OCI-LY7 (cell line): ENCODE measurements around the gene GMPR2. TPM values are rescaled to one million over a fixed set of nuclear protein-coding genes. Genes with fewer than 3 reads are reported as not detected.

ENCODE experiments used
- BruUV-seq: library from RNA; stranded (reverse); fragments of 400-500 nt; replicated peaks from 2 replicates; lab custom pipeline; 2021; lab: Mats Ljungman, UMichigan
- CTCF ChIA-PET: fragments of 300-600 bp; sonication (Branson Sonifier 250); formaldehyde crosslinking; loops from one replicate; lab custom pipeline; 2022; ENCODE audit warnings: antibody characterized with exemption; ENCODE audit not compliant: unreplicated experiment; lab: Charles Lee
- POLR2A ChIA-PET: fragments of 300-600 bp; sonication (Branson Sonifier 250); formaldehyde crosslinking; loops from one replicate; lab custom pipeline; 2022; ENCODE audit warnings: antibody characterized with exemption; lab: Charles Lee
- DNase-seq: peaks from one replicate; pipeline ENCODE4 v3.0.0-alpha.2; 2015; ENCODE audit warnings: low spot score
- H2AFZ ChIP-seq: fragments of 200-600 bp; sonication (generic), shearing (Covaris generic); 2 replicates; pipeline ENCODE4 v1.6.1; 2014; ENCODE audit warnings: mild to moderate bottlenecking, antibody characterized with exemption, low read length, moderate library complexity
- H3K27ac ChIP-seq: fragments of 200-600 bp; sonication (generic); 2 replicates; pipeline ENCODE4 v1.5.1; 2014; ENCODE audit warnings: mixed run types, low read depth, mild to moderate bottlenecking, moderate library complexity, low read length, inconsistent platforms; ENCODE audit not compliant: poor library complexity, severe bottlenecking
- H3K36me3 ChIP-seq: fragments of 200-600 bp; sonication (generic); 2 replicates; pipeline ENCODE4 v1.6.1; 2014; ENCODE audit warnings: mild to moderate bottlenecking, antibody characterized with exemption, low read length, moderate library complexity, mixed read lengths; ENCODE audit not compliant: insufficient read depth
- H3K4me1 ChIP-seq: fragments of 200-600 bp; sonication (generic); 2 replicates; pipeline ENCODE4 v1.5.1; 2014; ENCODE audit warnings: mild to moderate bottlenecking, low read length; ENCODE audit not compliant: insufficient read depth, poor library complexity, severe bottlenecking
- H3K4me2 ChIP-seq: fragments of 200-600 bp; sonication (generic); 2 replicates; pipeline ENCODE4 v1.6.1; 2014; ENCODE audit warnings: mild to moderate bottlenecking, low read length
- H3K4me3 ChIP-seq: fragments of 200-600 bp; sonication (generic); 2 replicates; pipeline ENCODE4 v1.5.1; 2014; ENCODE audit warnings: mild to moderate bottlenecking, low read depth, low read length; ENCODE audit not compliant: poor library complexity, severe bottlenecking
- H3K79me2 ChIP-seq: fragments of 200-600 bp; sonication (generic); 2 replicates; pipeline ENCODE4 v1.6.1; 2016; ENCODE audit warnings: low read depth, mild to moderate bottlenecking, low read length, moderate library complexity, mixed read lengths; ENCODE audit not compliant: insufficient read depth
- H3K9me2 ChIP-seq: fragments of 200-600 bp; sonication (generic); 2 replicates; pipeline ENCODE4 v1.6.1; 2016; ENCODE audit warnings: mild to moderate bottlenecking, low read length, mixed read lengths; ENCODE audit not compliant: insufficient read depth
- H3K9me3 ChIP-seq: fragments of 200-600 bp; sonication (generic); 2 replicates; pipeline ENCODE4 v1.6.1; 2014; ENCODE audit warnings: mild to moderate bottlenecking, mixed run types, low read length, mixed read lengths
- H4K20me1 ChIP-seq: fragments of 200-600 bp; sonication (generic); 2 replicates; pipeline ENCODE4 v1.6.1; 2014; ENCODE audit warnings: mild to moderate bottlenecking, antibody characterized with exemption, low read length, moderate library complexity, mixed read lengths; ENCODE audit not compliant: insufficient read depth
- CTCF ChIP-seq: fragments of 200-600 bp; sonication (generic); conservative IDR thresholded peaks from 2 replicates; pipeline ENCODE4 v1.5.1; 2014; ENCODE audit warnings: mild to moderate bottlenecking, antibody characterized with exemption, low read length, moderate library complexity, mixed read lengths
- EZH2phosphoT487 ChIP-seq: fragments of 200-600 bp; sonication (generic); IDR thresholded peaks from 2 replicates; pipeline ENCODE4 v1.6.1; 2018; ENCODE audit warnings: low read depth, borderline replicate concordance, mild to moderate bottlenecking, mixed run types, antibody characterized with exemption, low read length, moderate library complexity, mixed read lengths
- intact Hi-C: fragments of 100-400 bp; cut with micrococcal nuclease; formaldehyde crosslinking; loops from one replicate; pipeline ENCODE4 v1.10.0; 2022; ENCODE audit not compliant: unreplicated experiment
- small RNA-seq: library from RNA; depleted of rRNA; stranded (forward); fragments of <200 nt; gene quantifications from one replicate; pipeline ENCODE3, GENCODE V24; 2014
- total RNA-seq, 2 experiments: library from RNA; depleted of rRNA in 1 of 2; stranded (reverse); fragments of >200 nt in 1 of 2; shearing (Covaris generic) in 1 of 2; gene quantifications; 2 replicates each; pipeline ENCODE4 v1.2.3, GENCODE V29; 2014 to 2022

GMPR2 gene
- total RNA-seq, 2 experiments from 2014 or later, result 51.4 to 62.3 TPM

- no peak overlapping the region for H3K4me3 ChIP-seq
- no TSS peak for BruUV-seq
- no peaks in the 10 kb centered on the region for H3K79me2 ChIP-seq
- TF ChIP-seq EZH2phosphoT487, result no peak
- no peak for TF ChIP-seq CTCF
- H3K4me2 ChIP-seq, result no peak overlapping the region
- intact Hi-C loops, result no loop called here
- peaks cover 20% of the 10 kb centered on the region for H3K36me3 ChIP-seq
- ChIA-PET POLR2A (no interaction called here), CTCF (no interaction called here)
- H3K27ac ChIP-seq, result no peak overlapping the region
- no peaks in the 10 kb centered on the region for H3K9me3 ChIP-seq
- H3K4me1 ChIP-seq, result no peaks in the 10 kb centered on the region
- no peaks in the 10 kb centered on the region for H4K20me1 ChIP-seq
- no peak for DNase-seq
- H3K9me2 ChIP-seq, result no peaks in the 10 kb centered on the region
- no peak overlapping the region for H2AFZ ChIP-seq
Measured at GRCh38 chr14:24286996-24287395, 54.3 kb downstream of the GMPR2 start.

Small RNA genes lying within 50 kb of the gene (small RNA-seq; reads per million reads assigned to genes)
- not detected for gene AL136295.4
- gene CHMP4A, result not detected
- gene MDP1, result not detected

Other genes starting within 250 kb of the GMPR2 start
Only the 30 nearest of the 34 such genes appear.
- 0.03 and 0.32 TPM in 2 replicates for gene CARMIL3, start 180.9 kb upstream of the GMPR2 start, total RNA-seq (2014; rRNA removed; shearing (Covaris generic))
- 0.21 TPM in 1 of 2 replicates, not detected in the other for gene CARMIL3, start 180.9 kb upstream of the GMPR2 start, total RNA-seq (2022)
- gene CPNE6, start 161.4 kb upstream of the GMPR2 start, total RNA-seq (2014; rRNA removed; shearing (Covaris generic)), result 0.10 TPM in 1 of 2 replicates, not detected in the other
- not detected in 2 replicates for gene CPNE6, start 161.4 kb upstream of the GMPR2 start, total RNA-seq (2022)
- gene PCK2, start 138.6 kb upstream of the GMPR2 start, total RNA-seq (2014; rRNA removed; shearing (Covaris generic)), result 33.7 and 43.6 TPM in 2 replicates
- 130 TPM in 2 replicates for gene PCK2, start 138.6 kb upstream of the GMPR2 start, total RNA-seq (2022)
- 75.5 and 79.2 TPM in 2 replicates for gene DCAF11, start 118.2 kb upstream of the GMPR2 start, total RNA-seq (2014; rRNA removed; shearing (Covaris generic))
- gene DCAF11, start 118.2 kb upstream of the GMPR2 start, total RNA-seq (2022), result 63.6 and 77.3 TPM in 2 replicates
- gene NRL, start 118.0 kb upstream of the GMPR2 start, total RNA-seq (2014; rRNA removed; shearing (Covaris generic)), result 3.1 and 4.6 TPM in 2 replicates
- 7.5 and 8.1 TPM in 2 replicates for gene NRL, start 118.0 kb upstream of the GMPR2 start, total RNA-seq (2022)
- gene FITM1, start 102.3 kb upstream of the GMPR2 start, total RNA-seq (2014; rRNA removed; shearing (Covaris generic)), result 0.28 TPM in 2 replicates
- gene FITM1, start 102.3 kb upstream of the GMPR2 start, total RNA-seq (2022), result 0.97 and 1.4 TPM in 2 replicates
- 187 and 213 TPM in 2 replicates for gene PSME1, start 96.7 kb upstream of the GMPR2 start, total RNA-seq (2014; rRNA removed; shearing (Covaris generic))
- gene PSME1, start 96.7 kb upstream of the GMPR2 start, total RNA-seq (2022), result 146 and 149 TPM in 2 replicates
- 73.2 and 74.8 TPM in 2 replicates for gene EMC9, start 91.3 kb upstream of the GMPR2 start, total RNA-seq (2014; rRNA removed; shearing (Covaris generic))
- gene EMC9, start 91.3 kb upstream of the GMPR2 start, total RNA-seq (2022), result 72.0 and 72.9 TPM in 2 replicates
- gene PSME2, start 86.3 kb upstream of the GMPR2 start, total RNA-seq (2014; rRNA removed; shearing (Covaris generic)), result 254 and 290 TPM in 2 replicates
- gene PSME2, start 86.3 kb upstream of the GMPR2 start, total RNA-seq (2022), result 176 and 188 TPM in 2 replicates
- 37.8 and 66.1 TPM in 2 replicates for gene RNF31, start 85.4 kb upstream of the GMPR2 start, total RNA-seq (2014; rRNA removed; shearing (Covaris generic))
- gene RNF31, start 85.4 kb upstream of the GMPR2 start, total RNA-seq (2022), result 57.8 and 58.1 TPM in 2 replicates
- gene IRF9, start 71.7 kb upstream of the GMPR2 start, total RNA-seq (2014; rRNA removed; shearing (Covaris generic)), result 35.1 and 40.7 TPM in 2 replicates
- 36.2 and 39.1 TPM in 2 replicates for gene IRF9, start 71.7 kb upstream of the GMPR2 start, total RNA-seq (2022)
- gene REC8, start 60.8 kb upstream of the GMPR2 start, total RNA-seq (2014; rRNA removed; shearing (Covaris generic)), result 4.3 and 9.8 TPM in 2 replicates
- 12.6 and 14.2 TPM in 2 replicates for gene REC8, start 60.8 kb upstream of the GMPR2 start, total RNA-seq (2022)
- gene IPO4, start 44.1 kb upstream of the GMPR2 start, total RNA-seq (2014; rRNA removed; shearing (Covaris generic)), result 48.4 and 59.2 TPM in 2 replicates
- 49.3 and 53.1 TPM in 2 replicates for gene IPO4, start 44.1 kb upstream of the GMPR2 start, total RNA-seq (2022)
- gene TM9SF1, start 37.5 kb upstream of the GMPR2 start, total RNA-seq (2014; rRNA removed; shearing (Covaris generic)), result 23.4 and 31.3 TPM in 2 replicates
- gene TM9SF1, start 37.5 kb upstream of the GMPR2 start, total RNA-seq (2022), result 23.1 and 27.8 TPM in 2 replicates
- gene TSSK4, start 27.2 kb upstream of the GMPR2 start, total RNA-seq (2014; rRNA removed; shearing (Covaris generic)), result not detected in 2 replicates
- 1.1 and 1.5 TPM in 2 replicates for gene TSSK4, start 27.2 kb upstream of the GMPR2 start, total RNA-seq (2022)
- 48.5 and 65.7 TPM in 2 replicates for gene CHMP4A, start 19.4 kb upstream of the GMPR2 start, total RNA-seq (2014; rRNA removed; shearing (Covaris generic))
- gene CHMP4A, start 19.4 kb upstream of the GMPR2 start, total RNA-seq (2022), result 67.6 and 72.9 TPM in 2 replicates
- 21.5 and 23.2 TPM in 2 replicates for gene MDP1, start 16.9 kb upstream of the GMPR2 start, total RNA-seq (2014; rRNA removed; shearing (Covaris generic))
- 26.6 and 30.9 TPM in 2 replicates for gene MDP1, start 16.9 kb upstream of the GMPR2 start, total RNA-seq (2022)
- gene NEDD8, start 562 bp upstream of the GMPR2 start, total RNA-seq (2014; rRNA removed; shearing (Covaris generic)), result 167 and 285 TPM in 2 replicates
- 174 and 182 TPM in 2 replicates for gene NEDD8, start 562 bp upstream of the GMPR2 start, total RNA-seq (2022)
- 63.9 and 70.1 TPM in 2 replicates for gene TINF2, start 9.7 kb downstream of the GMPR2 start, total RNA-seq (2014; rRNA removed; shearing (Covaris generic))
- gene TINF2, start 9.7 kb downstream of the GMPR2 start, total RNA-seq (2022), result 76.1 and 77.5 TPM in 2 replicates
- 3.0 and 5.2 TPM in 2 replicates for gene TGM1, start 30.2 kb downstream of the GMPR2 start, total RNA-seq (2014; rRNA removed; shearing (Covaris generic))
- gene TGM1, start 30.2 kb downstream of the GMPR2 start, total RNA-seq (2022), result 5.4 and 7.0 TPM in 2 replicates
- 16.7 and 24.3 TPM in 2 replicates for gene RABGGTA, start 38.7 kb downstream of the GMPR2 start, total RNA-seq (2014; rRNA removed; shearing (Covaris generic))
- 27.3 and 29.7 TPM in 2 replicates for gene RABGGTA, start 38.7 kb downstream of the GMPR2 start, total RNA-seq (2022)
- 21.0 and 27.4 TPM in 2 replicates for gene DHRS1, start 66.9 kb downstream of the GMPR2 start, total RNA-seq (2014; rRNA removed; shearing (Covaris generic))
- 34.9 and 35.6 TPM in 2 replicates for gene DHRS1, start 66.9 kb downstream of the GMPR2 start, total RNA-seq (2022)
- gene NOP9, start 66.9 kb downstream of the GMPR2 start, total RNA-seq (2014; rRNA removed; shearing (Covaris generic)), result 30.6 and 33.2 TPM in 2 replicates
- 44.0 and 52.6 TPM in 2 replicates for gene NOP9, start 66.9 kb downstream of the GMPR2 start, total RNA-seq (2022)
- gene CIDEB, start 75.0 kb downstream of the GMPR2 start, total RNA-seq (2014; rRNA removed; shearing (Covaris generic)), result not detected in 2 replicates
- 1.6 and 3.2 TPM in 2 replicates for gene CIDEB, start 75.0 kb downstream of the GMPR2 start, total RNA-seq (2022)
- 15.7 and 18.2 TPM in 2 replicates for gene LTB4R2, start 77.2 kb downstream of the GMPR2 start, total RNA-seq (2014; rRNA removed; shearing (Covaris generic))
- 37.6 TPM in 2 replicates for gene LTB4R2, start 77.2 kb downstream of the GMPR2 start, total RNA-seq (2022)
- 15.8 and 17.9 TPM in 2 replicates for gene LTB4R, start 78.6 kb downstream of the GMPR2 start, total RNA-seq (2014; rRNA removed; shearing (Covaris generic))
- gene LTB4R, start 78.6 kb downstream of the GMPR2 start, total RNA-seq (2022), result 28.3 and 30.5 TPM in 2 replicates
- gene ADCY4, start 102.1 kb downstream of the GMPR2 start, total RNA-seq (2014; rRNA removed; shearing (Covaris generic)), result 0.26 and 2.0 TPM in 2 replicates
- gene ADCY4, start 102.1 kb downstream of the GMPR2 start, total RNA-seq (2022), result 3.4 and 6.0 TPM in 2 replicates
- gene RIPK3, start 107.1 kb downstream of the GMPR2 start, total RNA-seq (2014; rRNA removed; shearing (Covaris generic)), result 8.1 and 13.8 TPM in 2 replicates
- gene RIPK3, start 107.1 kb downstream of the GMPR2 start, total RNA-seq (2022), result 14.5 and 18.8 TPM in 2 replicates
- gene NFATC4, start 135.3 kb downstream of the GMPR2 start, total RNA-seq (2014; rRNA removed; shearing (Covaris generic)), result 72.2 and 94.7 TPM in 2 replicates
- gene NFATC4, start 135.3 kb downstream of the GMPR2 start, total RNA-seq (2022), result 96.6 and 130 TPM in 2 replicates
- 0.13 TPM in 2 replicates for gene NYNRIN, start 166.1 kb downstream of the GMPR2 start, total RNA-seq (2014; rRNA removed; shearing (Covaris generic))
- not detected in 2 replicates for gene NYNRIN, start 166.1 kb downstream of the GMPR2 start, total RNA-seq (2022)